ENCODE data around the gene ABTB2.

Gene ABTB2

GRCh38 chr11:34206407-34207300 lies 151.2 kb downstream of the ABTB2 start:
- DNase-seq: no peak

GRCh38 chr11:34205326-34206035 lies 152.3 kb downstream of the ABTB2 start:
- no peak for DNase-seq

- DNase-seq: no peak
Observed at GRCh38 chr11:34204396-34205279, 153.2 kb downstream of the ABTB2 start.

- DNase-seq: no peak
Observed at GRCh38 chr11:34203377-34203871, 154.4 kb downstream of the ABTB2 start.

GRCh38 chr11:34201129-34201528 lies 156.7 kb downstream of the ABTB2 start:
- no peak for DNase-seq

GRCh38 chr11:34199525-34199924 lies 158.3 kb downstream of the ABTB2 start:
- no peak for DNase-seq

- no peak for DNase-seq
Observed at GRCh38 chr11:34198523-34198922, 159.3 kb downstream of the ABTB2 start.

- no peak for DNase-seq
Observed at GRCh38 chr11:34197256-34197655, 160.6 kb downstream of the ABTB2 start.

- DNase-seq: no peak
Observed at GRCh38 chr11:34194576-34195335, 163.1 kb downstream of the ABTB2 start.

- DNase-seq: no peak
Observed at GRCh38 chr11:34192481-34193401, 165.1 kb downstream of the ABTB2 start.

GRCh38 chr11:34191578-34191977 lies 166.2 kb downstream of the ABTB2 start:
- no peak for DNase-seq

GRCh38 chr11:34190192-34191139 lies 167.3 kb downstream of the ABTB2 start:
- DNase-seq: no peak

- no peak for DNase-seq
Observed at GRCh38 chr11:34189191-34189590, 168.6 kb downstream of the ABTB2 start.

GRCh38 chr11:34188181-34188580 lies 169.6 kb downstream of the ABTB2 start:
- no peak for DNase-seq

GRCh38 chr11:34185926-34186841 lies 171.6 kb downstream of the ABTB2 start:
- DNase-seq: no peak

- no peak for DNase-seq
Observed at GRCh38 chr11:34184505-34185015, 173.2 kb downstream of the ABTB2 start.

GRCh38 chr11:34183848-34184391 lies 173.9 kb downstream of the ABTB2 start:
- no peak for DNase-seq
